ENCODE results near the gene INSRR.

DNA sequence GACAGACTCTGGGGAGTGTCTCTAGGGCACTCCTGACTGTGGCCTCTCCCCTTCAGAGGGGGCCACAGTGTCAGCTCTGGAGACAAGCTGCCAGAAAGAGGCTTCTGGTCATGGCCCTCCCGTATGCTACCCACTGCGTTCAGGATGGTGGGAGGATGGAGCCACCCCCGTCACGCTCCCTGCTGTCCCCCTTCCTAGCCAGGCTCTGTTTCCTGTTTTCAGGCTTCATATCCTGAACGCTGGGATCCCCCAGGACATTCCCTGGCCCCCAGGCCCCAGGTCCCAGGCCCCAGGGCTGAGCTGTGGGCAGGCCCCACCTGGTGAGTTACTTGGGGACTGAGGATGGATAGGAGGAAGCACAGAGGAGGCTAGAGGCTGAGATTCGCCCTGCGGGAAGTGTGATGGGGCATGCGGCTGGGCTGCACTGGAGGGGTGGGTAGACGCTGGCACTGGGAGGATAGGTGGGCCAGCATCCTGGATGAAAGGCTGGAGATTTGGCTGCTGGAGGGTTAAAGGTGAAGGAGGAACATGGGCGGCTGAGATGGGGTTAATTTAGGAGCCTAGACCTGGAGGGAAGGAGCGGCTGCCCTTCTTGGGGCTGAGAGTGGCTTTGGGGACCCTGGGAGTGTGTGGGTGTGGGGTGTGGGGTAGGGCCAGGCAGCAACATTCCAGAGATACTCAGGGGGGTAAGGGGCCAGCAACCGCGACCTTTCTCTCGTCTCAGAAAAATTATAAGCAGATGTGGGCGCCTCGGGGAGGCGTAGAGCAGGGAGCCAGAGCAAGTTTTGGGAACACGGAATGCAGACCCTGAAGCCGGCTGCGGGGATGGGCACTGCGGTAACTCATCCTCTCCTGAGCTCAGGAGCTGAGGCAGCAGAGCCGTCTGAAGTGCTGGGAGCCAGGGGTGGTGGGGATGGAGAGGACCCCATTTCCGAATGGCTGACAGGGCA, 43.3 kb upstream of the INSRR start:
- TF ChIP-seq POLR2A (IDR thresholded peaks at IDR 0.05; ENCODE audit: low read depth, low read length) (no peak), POLR2AphosphoS5 (IDR thresholded peaks at IDR 0.05; ENCODE audit: low read depth, low read length) (no peak)
